Loucy (cell line): ENCODE data around the gene ADAMTSL4.

Source experiments
- EZH2phosphoT487 ChIP-seq: fragments of 200-600 bp; IDR thresholded peaks from 2 replicates; pipeline ENCODE4 v1.6.1; 2018; ENCODE audit warnings: antibody characterized with exemption, mild to moderate bottlenecking, moderate library complexity, borderline replicate concordance
- TF ChIP-seq, protein P1 (sequence below): fragments of 200-600 bp; sonication (generic); conservative IDR thresholded peaks from 2 replicates; pipeline ENCODE4 v1.5.1; 2014; ENCODE audit warnings: mild to moderate bottlenecking, antibody characterized with exemption, low read length

DNA sequence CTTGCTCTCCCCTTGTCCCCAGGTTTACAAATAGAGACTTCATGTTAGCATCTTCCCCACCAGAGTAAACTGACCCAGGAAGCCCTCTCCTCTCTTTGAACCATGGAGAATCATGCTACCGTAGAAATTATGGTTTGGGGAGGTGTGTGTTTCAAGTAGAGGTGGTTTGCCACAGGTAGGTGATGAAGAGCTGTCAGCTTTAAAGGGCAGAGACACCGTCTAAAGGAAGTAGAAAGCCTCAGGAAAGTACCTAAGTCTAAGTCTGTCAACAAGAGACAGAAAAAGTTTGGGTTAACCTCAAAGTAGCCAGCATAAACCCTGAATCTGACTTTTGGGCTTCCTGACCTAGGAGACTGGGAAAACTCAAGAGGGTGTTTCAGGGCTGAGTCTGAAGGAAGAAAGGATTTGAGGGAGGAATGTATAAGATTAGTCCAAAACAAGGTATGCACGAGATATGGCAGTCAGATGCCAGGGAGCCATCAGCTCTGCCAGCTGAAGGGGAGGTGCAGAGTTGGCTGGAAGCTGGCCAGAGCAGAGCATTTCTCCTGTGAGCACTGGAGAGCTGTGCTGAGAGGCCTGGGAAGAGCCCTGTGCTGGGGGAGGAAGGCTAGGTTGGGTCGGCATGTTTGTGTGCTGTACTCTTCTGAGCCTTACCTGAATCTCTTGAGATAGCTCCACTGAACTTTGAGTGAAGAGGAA is 14.3 kb downstream of the ADAMTSL4 start:
- TF ChIP-seq, protein P1, sequence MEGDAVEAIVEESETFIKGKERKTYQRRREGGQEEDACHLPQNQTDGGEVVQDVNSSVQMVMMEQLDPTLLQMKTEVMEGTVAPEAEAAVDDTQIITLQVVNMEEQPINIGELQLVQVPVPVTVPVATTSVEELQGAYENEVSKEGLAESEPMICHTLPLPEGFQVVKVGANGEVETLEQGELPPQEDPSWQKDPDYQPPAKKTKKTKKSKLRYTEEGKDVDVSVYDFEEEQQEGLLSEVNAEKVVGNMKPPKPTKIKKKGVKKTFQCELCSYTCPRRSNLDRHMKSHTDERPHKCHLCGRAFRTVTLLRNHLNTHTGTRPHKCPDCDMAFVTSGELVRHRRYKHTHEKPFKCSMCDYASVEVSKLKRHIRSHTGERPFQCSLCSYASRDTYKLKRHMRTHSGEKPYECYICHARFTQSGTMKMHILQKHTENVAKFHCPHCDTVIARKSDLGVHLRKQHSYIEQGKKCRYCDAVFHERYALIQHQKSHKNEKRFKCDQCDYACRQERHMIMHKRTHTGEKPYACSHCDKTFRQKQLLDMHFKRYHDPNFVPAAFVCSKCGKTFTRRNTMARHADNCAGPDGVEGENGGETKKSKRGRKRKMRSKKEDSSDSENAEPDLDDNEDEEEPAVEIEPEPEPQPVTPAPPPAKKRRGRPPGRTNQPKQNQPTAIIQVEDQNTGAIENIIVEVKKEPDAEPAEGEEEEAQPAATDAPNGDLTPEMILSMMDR: no peak
- TF ChIP-seq EZH2phosphoT487: no peak
